HL-60 (cell line): ENCODE measurements around the gene ANO3.
A peak's percentile ranks its signal among the peaks of the same experiment; 100 is the strongest.

Experiments used
- DNase-seq, 2 experiments: peaks; one replicate each; pipeline ENCODE4 v3.0.0-alpha.2; 2010 to 2020; ENCODE audit warnings: low read depth in 1 of 2, low spot score in 1 of 2
- H3K27ac ChIP-seq: fragments of 250-450 bp; sonication (Bioruptor Pico); replicated peaks from 2 replicates; pipeline ENCODE4 v1.5.1; 2020; ENCODE audit warnings: mild to moderate bottlenecking, moderate library complexity
- H3K27me3 ChIP-seq: fragments of 250-450 bp; sonication (Bioruptor Pico); 2 replicates; pipeline ENCODE4 v1.5.1; 2021; ENCODE audit warnings: mild to moderate bottlenecking, moderate library complexity; ENCODE audit not compliant: insufficient read depth, poor library complexity, severe bottlenecking
- H3K4me3 ChIP-seq: replicated peaks from 2 replicates; pipeline ENCODE4 v1.5.1; 2011; ENCODE audit warnings: mild to moderate bottlenecking, control low read depth, low read length; ENCODE audit not compliant: insufficient read depth
- CTCF ChIP-seq: IDR thresholded peaks from one replicate; pipeline ENCODE4 v1.5.1; 2011; ENCODE audit warnings: low read length, control low read depth, inconsistent platforms; ENCODE audit not compliant: insufficient read depth
- GABPA ChIP-seq: IDR thresholded peaks from 2 replicates; pipeline ENCODE4 v1.6.1; 2012; ENCODE audit warnings: low read depth
- POLR2AphosphoS5 ChIP-seq: IDR thresholded peaks from 2 replicates; pipeline ENCODE4 v1.6.1; 2012; ENCODE audit warnings: low read depth
- SPI1 ChIP-seq: IDR thresholded peaks from 2 replicates; pipeline ENCODE4 v1.6.1; 2012; ENCODE audit warnings: low read depth, mild to moderate bottlenecking, borderline replicate concordance
- TF ChIP-seq, protein P1 (sequence below): IDR thresholded peaks from 2 replicates; pipeline ENCODE4 v1.6.1; 2012; ENCODE audit warnings: low read depth; ENCODE audit not compliant: insufficient replicate concordance

Gene ANO3

DNA sequence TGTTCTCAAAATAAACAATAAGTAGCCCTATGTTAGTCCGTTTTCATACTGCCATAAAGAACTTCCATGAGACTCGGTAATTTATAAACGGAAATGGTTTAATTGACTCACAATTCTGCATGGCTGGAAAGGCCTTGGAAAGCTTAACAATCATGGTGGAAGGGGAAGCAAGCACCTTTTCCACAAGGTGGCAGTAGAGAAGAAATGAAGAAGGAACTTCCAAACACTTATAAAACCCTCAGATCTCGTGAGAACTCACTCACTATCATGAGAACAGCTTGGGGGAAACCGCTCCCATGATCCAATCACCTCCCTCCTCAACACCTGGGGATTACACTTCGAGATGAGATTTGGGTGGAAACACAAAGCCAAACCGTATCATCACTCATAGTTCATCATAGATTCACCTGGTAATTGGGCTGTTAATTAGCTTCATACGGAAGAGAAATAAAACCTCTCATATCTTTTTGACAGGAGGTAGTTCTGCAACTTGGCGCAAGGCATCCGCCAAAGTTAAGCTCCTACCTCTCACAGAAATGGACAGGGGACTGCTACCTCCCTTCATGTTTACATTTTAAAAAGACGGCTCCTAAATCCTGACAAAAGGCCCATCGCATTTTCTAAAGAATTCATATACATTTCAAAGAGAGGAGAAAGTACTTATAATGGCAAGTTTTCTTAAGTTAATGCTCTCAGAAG lies 191.1 kb downstream of the ANO3 start:
- peak in 1 of 2 experiments; percentile 10 for DNase-seq
- Histone ChIP-seq H3K4me3 (no peak overlapping the region), H3K27ac (no peak overlapping the region), H3K27me3 (no peaks in the 10 kb centered on the region)
- TF ChIP-seq POLR2AphosphoS5, result no peak
- TF ChIP-seq SPI1, result no peak
- no peak for TF ChIP-seq GABPA
- TF ChIP-seq, protein P1, sequence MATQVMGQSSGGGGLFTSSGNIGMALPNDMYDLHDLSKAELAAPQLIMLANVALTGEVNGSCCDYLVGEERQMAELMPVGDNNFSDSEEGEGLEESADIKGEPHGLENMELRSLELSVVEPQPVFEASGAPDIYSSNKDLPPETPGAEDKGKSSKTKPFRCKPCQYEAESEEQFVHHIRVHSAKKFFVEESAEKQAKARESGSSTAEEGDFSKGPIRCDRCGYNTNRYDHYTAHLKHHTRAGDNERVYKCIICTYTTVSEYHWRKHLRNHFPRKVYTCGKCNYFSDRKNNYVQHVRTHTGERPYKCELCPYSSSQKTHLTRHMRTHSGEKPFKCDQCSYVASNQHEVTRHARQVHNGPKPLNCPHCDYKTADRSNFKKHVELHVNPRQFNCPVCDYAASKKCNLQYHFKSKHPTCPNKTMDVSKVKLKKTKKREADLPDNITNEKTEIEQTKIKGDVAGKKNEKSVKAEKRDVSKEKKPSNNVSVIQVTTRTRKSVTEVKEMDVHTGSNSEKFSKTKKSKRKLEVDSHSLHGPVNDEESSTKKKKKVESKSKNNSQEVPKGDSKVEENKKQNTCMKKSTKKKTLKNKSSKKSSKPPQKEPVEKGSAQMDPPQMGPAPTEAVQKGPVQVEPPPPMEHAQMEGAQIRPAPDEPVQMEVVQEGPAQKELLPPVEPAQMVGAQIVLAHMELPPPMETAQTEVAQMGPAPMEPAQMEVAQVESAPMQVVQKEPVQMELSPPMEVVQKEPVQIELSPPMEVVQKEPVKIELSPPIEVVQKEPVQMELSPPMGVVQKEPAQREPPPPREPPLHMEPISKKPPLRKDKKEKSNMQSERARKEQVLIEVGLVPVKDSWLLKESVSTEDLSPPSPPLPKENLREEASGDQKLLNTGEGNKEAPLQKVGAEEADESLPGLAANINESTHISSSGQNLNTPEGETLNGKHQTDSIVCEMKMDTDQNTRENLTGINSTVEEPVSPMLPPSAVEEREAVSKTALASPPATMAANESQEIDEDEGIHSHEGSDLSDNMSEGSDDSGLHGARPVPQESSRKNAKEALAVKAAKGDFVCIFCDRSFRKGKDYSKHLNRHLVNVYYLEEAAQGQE, result no peak
- TF ChIP-seq CTCF, result no peak

- DNase-seq, result no peak
- H3K4me3 ChIP-seq, result no peak overlapping the region
- H3K27ac ChIP-seq, result no peak overlapping the region
- no peak for TF ChIP-seq GABPA
- TF ChIP-seq POLR2AphosphoS5, result no peak
- TF ChIP-seq, protein P1, result no peak
- TF ChIP-seq SPI1, result no peak
- TF ChIP-seq CTCF, result no peak
- H3K27me3 ChIP-seq, result no peaks in the 10 kb centered on the region
Measured at GRCh38 chr11:26527685-26528084, 195.8 kb downstream of the ANO3 start.

DNA sequence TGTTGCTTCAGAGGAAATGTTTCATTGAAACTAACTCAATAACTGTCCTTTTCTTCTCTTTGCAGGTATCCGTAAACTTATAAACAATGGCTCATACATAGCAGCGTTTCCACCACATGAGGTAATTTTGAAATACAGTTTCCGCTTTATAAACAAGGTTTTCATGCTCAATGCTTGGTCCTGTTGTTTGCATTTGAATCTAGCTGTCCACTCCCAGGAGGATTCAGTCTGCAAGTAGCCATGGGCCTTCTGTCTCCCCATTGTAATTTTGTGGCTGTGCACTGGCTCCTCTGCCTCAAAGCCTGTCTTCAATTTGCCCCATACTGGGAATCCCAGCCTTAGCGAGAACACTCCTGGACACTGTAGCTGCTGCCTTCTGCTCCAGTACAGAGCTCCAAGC lies 205.4 kb downstream of the ANO3 start:
- no peak for DNase-seq
- TF ChIP-seq, protein P1, result no peak
- no peak for TF ChIP-seq CTCF
- Histone ChIP-seq H3K4me3 (no peak overlapping the region), H3K27me3 (no peaks in the 10 kb centered on the region), H3K27ac (no peak overlapping the region)
